ENCODE measurements around the gene RAPGEF1. TPM values are rescaled to one million over a fixed set of nuclear protein-coding genes. Genes with fewer than 3 reads are reported as not detected.
A peak's percentile ranks its signal among the peaks of the same experiment; 100 is the strongest.
"Not testable (repeated sequence)": the region's sequence is repeated elsewhere in the genome, so short reads cannot be mapped to it uniquely, and the experiment has no call there.

The RAPGEF1 gene
- total RNA-seq, 2 donors from 2014 or later = 59.7 to 73.0 TPM

- Histone ChIP-seq H3K4me1 (ENCODE audit: control insufficient read depth in 1 of 2, low read depth in 2 of 2) (peaks cover 38 to 74% of the 10 kb centered on the region in 2 donors), H3K4me3 (no peak overlapping the region), H3K36me3 (no peaks in the 10 kb centered on the region), H3K9me3 (no peaks in the 10 kb centered on the region), H3K27ac (peak overlapping the region; percentile 80 to 85), H3K27me3 (replicated peaks; ENCODE audit: insufficient read depth) (no peaks in the 10 kb centered on the region)
- ATAC-seq (ENCODE audit: insufficient number of reproducible peaks, low FRiP score, low read depth) (no peak), DNase-seq (ENCODE audit: low spot score) (no peak)
- no peak for TF ChIP-seq CTCF (IDR thresholded peaks at IDR 0.05)
Observed at GRCh38 chr9:131712151-131712716, 27.6 kb downstream of the RAPGEF1 start.

GRCh38 chr9:131709771-131710431, 30.0 kb downstream of the RAPGEF1 start:
- no peak for ATAC-seq (ENCODE audit: insufficient number of reproducible peaks, low FRiP score, low read depth)

GRCh38 chr9:131709010-131709770, 30.7 kb downstream of the RAPGEF1 start:
- Histone ChIP-seq H3K4me1 (ENCODE audit: control insufficient read depth in 1 of 2, low read depth in 2 of 2) (peaks cover 30 to 70% of the 10 kb centered on the region in 2 donors), H3K27ac (peak overlapping the region; percentile 7 to 55), H3K4me3 (peak overlapping the region; percentile 6)
- not testable (repeated sequence) for DNase-seq (ENCODE audit: low spot score); H3K9me3 ChIP-seq; ATAC-seq (ENCODE audit: insufficient number of reproducible peaks, low FRiP score, low read depth); H3K36me3 ChIP-seq; H3K27me3 ChIP-seq (replicated peaks; ENCODE audit: insufficient read depth)

More at GRCh38 chr9:131709771-131710431, 30.0 kb downstream of the RAPGEF1 start:
- no peaks in the 10 kb centered on the region for H3K27me3 ChIP-seq (replicated peaks; ENCODE audit: insufficient read depth)
- DNase-seq (ENCODE audit: low spot score) = no peak
- H3K4me3 ChIP-seq = peak overlapping the region; percentile 6
- H3K27ac ChIP-seq = peak overlapping the region; percentile 8 to 55
- H3K9me3 ChIP-seq = no peaks in the 10 kb centered on the region
- peaks cover 34 to 69% of the 10 kb centered on the region in 2 donors for H3K4me1 ChIP-seq (ENCODE audit: control insufficient read depth in 1 of 2, low read depth in 2 of 2)
- no peaks in the 10 kb centered on the region for H3K36me3 ChIP-seq
- no peak for TF ChIP-seq CTCF (IDR thresholded peaks at IDR 0.05)

GRCh38 chr9:131708226-131709002, 31.5 kb downstream of the RAPGEF1 start:
- H3K27me3 ChIP-seq (replicated peaks; ENCODE audit: insufficient read depth) = no peaks in the 10 kb centered on the region
- DNase-seq (ENCODE audit: low spot score) (peak; percentile 25), ATAC-seq (ENCODE audit: insufficient number of reproducible peaks, low FRiP score, low read depth) (no peak)
- H3K27ac ChIP-seq = peak overlapping the region in 1 of 2 donors; percentile 55
- no peaks in the 10 kb centered on the region for H3K36me3 ChIP-seq
- H3K4me3 ChIP-seq = no peak overlapping the region
- no peaks in the 10 kb centered on the region for H3K9me3 ChIP-seq
- peaks cover 25 to 71% of the 10 kb centered on the region in 2 donors for H3K4me1 ChIP-seq (ENCODE audit: control insufficient read depth in 1 of 2, low read depth in 2 of 2)
- no peak for TF ChIP-seq CTCF (IDR thresholded peaks at IDR 0.05)

- ATAC-seq (ENCODE audit: insufficient number of reproducible peaks, low FRiP score, low read depth) = no peak
- DNase-seq (ENCODE audit: low spot score) = no peak
- no peak overlapping the region for H3K4me3 ChIP-seq
- peak overlapping the region in 1 of 2 donors; percentile 45 for H3K27ac ChIP-seq
- peaks cover 25 to 66% of the 10 kb centered on the region in 2 donors for H3K4me1 ChIP-seq (ENCODE audit: control insufficient read depth in 1 of 2, low read depth in 2 of 2)
- no peaks in the 10 kb centered on the region for H3K36me3 ChIP-seq
- TF ChIP-seq CTCF (IDR thresholded peaks at IDR 0.05) = no peak
- no peaks in the 10 kb centered on the region for H3K9me3 ChIP-seq
- no peaks in the 10 kb centered on the region for H3K27me3 ChIP-seq (replicated peaks; ENCODE audit: insufficient read depth)
Observed at GRCh38 chr9:131707733-131708157, 32.1 kb downstream of the RAPGEF1 start.

All from thoracic aorta (tissue), 2 donors.